H9 (cell line): ENCODE measurements around the gene FARS2. TPM values are rescaled to one million over a fixed set of nuclear protein-coding genes. Genes with fewer than 3 reads are reported as not detected.

Experiments
- DNase-seq: peaks from one replicate; pipeline ENCODE4 v3.0.0-alpha.2; 2017
- H2AFZ ChIP-seq: one replicate; pipeline ENCODE4 v1.6.1; 2013; ENCODE audit warnings: mild to moderate bottlenecking, low read length, control low read depth, moderate library complexity
- H2AK5ac ChIP-seq: 2 replicates; pipeline ENCODE4 v1.6.1; 2013; ENCODE audit warnings: low read length, control low read depth, mixed read lengths; ENCODE audit not compliant: insufficient read length
- H2BK120ac ChIP-seq: one replicate; pipeline ENCODE4 v1.6.1; 2013; ENCODE audit warnings: low read depth, mild to moderate bottlenecking, low read length, control low read depth, inconsistent platforms; ENCODE audit not compliant: poor library complexity, severe bottlenecking
- H2BK12ac ChIP-seq: 2 replicates; pipeline ENCODE4 v1.6.1; 2013; ENCODE audit warnings: low read length, control low read depth, mixed read lengths, low read depth; ENCODE audit not compliant: insufficient read length
- H2BK15ac ChIP-seq: 2 replicates; pipeline ENCODE4 v1.6.1; 2013; ENCODE audit warnings: low read depth, low read length, control low read depth
- H2BK20ac ChIP-seq: one replicate; pipeline ENCODE4 v1.6.1; 2013; ENCODE audit warnings: low read depth, mild to moderate bottlenecking, low read length, control low read depth, inconsistent platforms; ENCODE audit not compliant: poor library complexity, severe bottlenecking
- H2BK5ac ChIP-seq: 2 replicates; pipeline ENCODE4 v1.6.1; 2013; ENCODE audit warnings: low read length, control low read depth, mixed read lengths; ENCODE audit not compliant: insufficient read length
- H3K14ac ChIP-seq: 2 replicates; pipeline ENCODE4 v1.6.1; 2013; ENCODE audit warnings: low read length, control low read depth; ENCODE audit not compliant: insufficient read depth
- H3K18ac ChIP-seq: 2 replicates; pipeline ENCODE4 v1.6.1; 2013; ENCODE audit warnings: low read depth, mild to moderate bottlenecking, mixed read lengths, low read length, control low read depth; ENCODE audit not compliant: insufficient read length
- H3K23ac ChIP-seq: 2 replicates; pipeline ENCODE4 v1.6.1; 2013; ENCODE audit warnings: low read length, control low read depth, mixed read lengths, low read depth; ENCODE audit not compliant: insufficient read length
- H3K23me2 ChIP-seq: 2 replicates; pipeline ENCODE4 v1.6.1; 2013; ENCODE audit warnings: low read depth, mild to moderate bottlenecking, mixed read lengths, low read length, control low read depth; ENCODE audit not compliant: insufficient read length, poor library complexity, severe bottlenecking
- H3K27ac ChIP-seq: 2 replicates; pipeline ENCODE4 v1.5.1; 2013; ENCODE audit warnings: low read length, control low read depth, mixed read lengths, low read depth; ENCODE audit not compliant: insufficient read length
- H3K27me3 ChIP-seq: 2 replicates; pipeline ENCODE4 v1.6.1; 2013; ENCODE audit warnings: low read length, control low read depth, inconsistent platforms; ENCODE audit not compliant: insufficient read depth
- H3K4ac ChIP-seq: 2 replicates; pipeline ENCODE4 v1.6.1; 2013; ENCODE audit warnings: low read depth, mild to moderate bottlenecking, control low read depth, inconsistent platforms, low read length, moderate library complexity
- H3K4me1 ChIP-seq: 2 replicates; pipeline ENCODE4 v1.6.1; 2013; ENCODE audit warnings: low read length, control low read depth, inconsistent platforms; ENCODE audit not compliant: insufficient read depth
- H3K4me2 ChIP-seq: 2 replicates; pipeline ENCODE4 v1.6.1; 2013; ENCODE audit warnings: low read length, control low read depth, mixed read lengths; ENCODE audit not compliant: insufficient read length, insufficient read depth
- H3K56ac ChIP-seq: 2 replicates; pipeline ENCODE4 v1.6.1; 2013; ENCODE audit warnings: low read depth, mild to moderate bottlenecking, mixed read lengths, low read length, control low read depth; ENCODE audit not compliant: insufficient read length
- H3K79me1 ChIP-seq: 2 replicates; pipeline ENCODE4 v1.6.1; 2013; ENCODE audit warnings: low read depth, mild to moderate bottlenecking, moderate library complexity, low read length, control low read depth, inconsistent platforms; ENCODE audit not compliant: insufficient read depth, poor library complexity, severe bottlenecking
- H3K79me2 ChIP-seq: 2 replicates; pipeline ENCODE4 v1.6.1; 2013; ENCODE audit warnings: low read length, control low read depth, inconsistent platforms; ENCODE audit not compliant: insufficient read depth
- H3K9ac ChIP-seq: 2 replicates; pipeline ENCODE4 v1.6.1; 2013; ENCODE audit warnings: low read length, control low read depth, mixed read lengths; ENCODE audit not compliant: insufficient read length; ENCODE audit errors: extremely low read depth
- H3K9me3 ChIP-seq: one replicate; pipeline ENCODE4 v1.6.1; 2013; ENCODE audit warnings: low read depth, low read length, inconsistent platforms; ENCODE audit not compliant: control insufficient read depth
- H3T11ph ChIP-seq: one replicate; pipeline ENCODE4 v1.6.1; 2013; ENCODE audit warnings: mild to moderate bottlenecking, low read length, control low read depth, inconsistent platforms
- H4K20me1 ChIP-seq: one replicate; pipeline ENCODE4 v1.6.1; 2013; ENCODE audit not compliant: control insufficient read depth, insufficient read length, insufficient read depth
- H4K5ac ChIP-seq: 2 replicates; pipeline ENCODE4 v1.6.1; 2013; ENCODE audit warnings: low read depth, mild to moderate bottlenecking, mixed read lengths, low read length, control low read depth; ENCODE audit not compliant: insufficient read length
- H4K8ac ChIP-seq: replicated peaks from 2 replicates; pipeline ENCODE4 v1.6.1; 2013; ENCODE audit warnings: low read length, control low read depth, mixed read lengths, low read depth; ENCODE audit not compliant: insufficient read length
- H4K91ac ChIP-seq: 2 replicates; pipeline ENCODE4 v1.6.1; 2013; ENCODE audit warnings: low read depth, mild to moderate bottlenecking, moderate library complexity, mixed read lengths, low read length, control low read depth; ENCODE audit not compliant: insufficient read length
- H3K27ac Mint-ChIP-seq, 3 experiments: 2 replicates in 2 of 3; 3 replicates in 1 of 3; pipeline ENCODE4 v1.8.0; 2020 to 2021; ENCODE audit warnings: mixed read lengths in 3 of 3, mild to moderate bottlenecking in 1 of 3, moderate library complexity in 1 of 3
- H3K27me3 Mint-ChIP-seq: 2 replicates; pipeline ENCODE4 v1.8.0; 2021; ENCODE audit warnings: low read depth, mild to moderate bottlenecking, moderate library complexity, mixed read lengths
- H3K36me3 Mint-ChIP-seq, 3 experiments: 2 replicates in 2 of 3; 3 replicates in 1 of 3; pipeline ENCODE4 v1.8.0; 2020 to 2021; ENCODE audit warnings: low read depth in 3 of 3, mixed read lengths in 3 of 3; ENCODE audit not compliant: insufficient read depth in 1 of 3
- H3K4me1 Mint-ChIP-seq, 2 experiments: 2 replicates each; pipeline ENCODE4 v1.8.0; 2020; ENCODE audit warnings: mixed read lengths in 2 of 2
- H3K4me3 Mint-ChIP-seq, 2 experiments: 2 replicates in 1 of 2; 3 replicates in 1 of 2; pipeline ENCODE4 v1.8.0; 2020 to 2021; ENCODE audit warnings: mild to moderate bottlenecking in 2 of 2, mixed read lengths in 2 of 2, moderate library complexity in 1 of 2
- H3K9me3 Mint-ChIP-seq, 2 experiments: 2 replicates in 1 of 2; 3 replicates in 1 of 2; pipeline ENCODE4 v1.8.0; 2020; ENCODE audit warnings: mild to moderate bottlenecking in 2 of 2, mixed read lengths in 2 of 2, moderate library complexity in 1 of 2
- total RNA-seq: library from RNA; stranded (reverse); gene quantifications from 2 replicates; pipeline ENCODE4 v1.2.1, GENCODE V29; 2021
- TF ChIP-seq, protein P1 (sequence below): fragments of 200-600 bp; sonication (generic); conservative IDR thresholded peaks from 3 replicates; pipeline ENCODE4 v1.8.0; 2021; ENCODE audit warnings: antibody characterized with exemption, mild to moderate bottlenecking

FARS2 gene
- total RNA-seq, 1 experiment from 2014 or later: 8.5 TPM

- no peak overlapping the region for H3K27ac Mint-ChIP-seq
- Histone ChIP-seq H2BK5ac (no peak overlapping the region), H3T11ph (no peak overlapping the region), H4K5ac (no peak overlapping the region), H3K79me2 (no peaks in the 10 kb centered on the region), H3K4ac (no peak overlapping the region), H2AK5ac (no peak overlapping the region), H3K27ac (no peak overlapping the region), H3K27me3 (no peaks in the 10 kb centered on the region), H3K4me1 (peaks cover 4% of the 10 kb centered on the region; the same call in 1 of the 2 replicates), H3K23ac (no peak overlapping the region), H2BK120ac (no peak overlapping the region), H2BK20ac (no peak overlapping the region), H3K23me2 (no peaks in the 10 kb centered on the region), H4K8ac (no peak overlapping the region), H2BK15ac (no peak overlapping the region), H2BK12ac (no peak overlapping the region), H3K18ac (no peak overlapping the region), H4K20me1 (no peaks in the 10 kb centered on the region), H3K4me2 (peak overlapping the region; percentile 3), H4K91ac (no peak overlapping the region), H3K9me3 (no peaks in the 10 kb centered on the region), H3K14ac (no peak overlapping the region), H3K79me1 (no peaks in the 10 kb centered on the region), H2AFZ (no peak overlapping the region), H3K56ac (no peak overlapping the region), H3K9ac (no peak overlapping the region)
- H3K27me3 Mint-ChIP-seq: no peaks in the 10 kb centered on the region; the same call in 1 of the 2 replicates
- peaks cover 0 to 4% (median 1%) of the 10 kb centered on the region in 3 experiments; a peak in 5 of 7 replicates for H3K36me3 Mint-ChIP-seq
- peaks cover 23 to 24% of the 10 kb centered on the region in 2 experiments for H3K4me1 Mint-ChIP-seq
- H3K9me3 Mint-ChIP-seq: peaks cover 0 to 3% of the 10 kb centered on the region in 2 experiments; a peak in 1 of 5 replicates
- TF ChIP-seq, protein P1, sequence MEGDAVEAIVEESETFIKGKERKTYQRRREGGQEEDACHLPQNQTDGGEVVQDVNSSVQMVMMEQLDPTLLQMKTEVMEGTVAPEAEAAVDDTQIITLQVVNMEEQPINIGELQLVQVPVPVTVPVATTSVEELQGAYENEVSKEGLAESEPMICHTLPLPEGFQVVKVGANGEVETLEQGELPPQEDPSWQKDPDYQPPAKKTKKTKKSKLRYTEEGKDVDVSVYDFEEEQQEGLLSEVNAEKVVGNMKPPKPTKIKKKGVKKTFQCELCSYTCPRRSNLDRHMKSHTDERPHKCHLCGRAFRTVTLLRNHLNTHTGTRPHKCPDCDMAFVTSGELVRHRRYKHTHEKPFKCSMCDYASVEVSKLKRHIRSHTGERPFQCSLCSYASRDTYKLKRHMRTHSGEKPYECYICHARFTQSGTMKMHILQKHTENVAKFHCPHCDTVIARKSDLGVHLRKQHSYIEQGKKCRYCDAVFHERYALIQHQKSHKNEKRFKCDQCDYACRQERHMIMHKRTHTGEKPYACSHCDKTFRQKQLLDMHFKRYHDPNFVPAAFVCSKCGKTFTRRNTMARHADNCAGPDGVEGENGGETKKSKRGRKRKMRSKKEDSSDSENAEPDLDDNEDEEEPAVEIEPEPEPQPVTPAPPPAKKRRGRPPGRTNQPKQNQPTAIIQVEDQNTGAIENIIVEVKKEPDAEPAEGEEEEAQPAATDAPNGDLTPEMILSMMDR: no peak
- DNase-seq: no peak
- H3K4me3 Mint-ChIP-seq: no peak overlapping the region
Observed at GRCh38 chr6:5659467-5659866, 398.2 kb downstream of the FARS2 start.
